Mucosa of descending colon (tissue), 3 donors: ENCODE results near the gene NAXD. TPM values are rescaled to one million over a fixed set of nuclear protein-coding genes. Genes with fewer than 3 reads are reported as not detected.

Experiments
- ATAC-seq: fragments of 200-7000 bp; cut with Tn5 transposase; one replicate; pipeline ENCODE4 v1.9.1; 2020; ENCODE audit warnings: mild to moderate bottlenecking, moderate library complexity
- DNase-seq, 3 donors: peaks; one replicate each; pipeline ENCODE4 v3.0.0-alpha.2; 2020
- H3K36me3 ChIP-seq: fragments of 200-600 bp; one replicate; pipeline ENCODE4 v1.8.0; 2021; ENCODE audit warnings: low read depth, mild to moderate bottlenecking
- H3K4me1 ChIP-seq: fragments of 200-600 bp; one replicate; pipeline ENCODE4 v1.8.0; 2021; ENCODE audit warnings: low read depth, mild to moderate bottlenecking
- H3K4me3 ChIP-seq: fragments of 200-600 bp; one replicate; pipeline ENCODE4 v1.8.0; 2021; ENCODE audit warnings: mild to moderate bottlenecking
- H3K9me3 ChIP-seq: fragments of 200-600 bp; one replicate; pipeline ENCODE4 v1.8.0; 2021; ENCODE audit warnings: mild to moderate bottlenecking
- CTCF ChIP-seq: fragments of 200-600 bp; IDR thresholded peaks from one replicate; pipeline ENCODE4 v1.8.0; 2022; ENCODE audit warnings: antibody characterized with exemption, mild to moderate bottlenecking
- intact Hi-C, 2 donors: fragments of 100-400 bp; cut with DNase I in 1 of 2; cut with micrococcal nuclease in 1 of 2; formaldehyde crosslinking; loops; one replicate each; pipeline versions ENCODE4 v1.11.0 to v1.11.1; 2022; cut with DNase I, micrococcal nuclease
- total RNA-seq, 3 donors: library from RNA; stranded (reverse); fragmentation: NEBNext Ultra II Directional in 2 of 3; extraction: Animal tissue kit (Norgen Biotek cat#: 25700) in 2 of 3; gene quantifications; one replicate each; pipeline versions ENCODE4 v1.2.1 to v1.2.4, GENCODE V29; 2021 to 2023
- donor health status: DM: no; HTN: no; CAD: no; lungs with moderate emphysema.
- donor health status: DM: no; HTN: no; CAD: no.
- donor health status: DM: no; HTN: yes; CAD: no.

The NAXD gene
- total RNA-seq, 3 donors from 2014 or later, result 32.8 to 49.6 (median 38.8) TPM

GRCh38 chr13:110648146-110648819 lies 32.9 kb downstream of the NAXD start:
- intact Hi-C loops, result no loop called here
- Histone ChIP-seq H3K9me3 (no peaks in the 10 kb centered on the region), H3K4me3 (no peak overlapping the region), H3K4me1 (peaks cover 2% of the 10 kb centered on the region), H3K36me3 (peaks cover 4% of the 10 kb centered on the region)
- TF ChIP-seq CTCF, result no peak
- DNase-seq (no peak), ATAC-seq (no peak)

GRCh38 chr13:110648848-110649421 lies 33.6 kb downstream of the NAXD start:
- TF ChIP-seq CTCF, result no peak
- ATAC-seq (no peak), DNase-seq (no peak)
- H3K4me1 ChIP-seq, result peaks cover 2% of the 10 kb centered on the region
- H3K9me3 ChIP-seq, result no peaks in the 10 kb centered on the region
- H3K36me3 ChIP-seq, result peaks cover 4% of the 10 kb centered on the region
- no peak overlapping the region for H3K4me3 ChIP-seq
- intact Hi-C loops, result no loop called here

- DNase-seq, result no peak
- intact Hi-C loops, result no loop called here
- ATAC-seq, result no peak
- no peak overlapping the region for H3K4me3 ChIP-seq
- H3K9me3 ChIP-seq, result no peaks in the 10 kb centered on the region
- TF ChIP-seq CTCF, result no peak
- peaks cover 4% of the 10 kb centered on the region for H3K36me3 ChIP-seq
- H3K4me1 ChIP-seq, result peaks cover 2% of the 10 kb centered on the region
Observed at GRCh38 chr13:110649551-110649950, 34.2 kb downstream of the NAXD start.

- DNase-seq (no peak), ATAC-seq (no peak)
- Histone ChIP-seq H3K4me1 (no peaks in the 10 kb centered on the region), H3K36me3 (peaks cover 4% of the 10 kb centered on the region), H3K4me3 (no peak overlapping the region), H3K9me3 (no peaks in the 10 kb centered on the region)
- intact Hi-C loops, result loop anchor here in 1 of 2 donors (10.0 kb wide), 1 partner anchor 56 kb away; no protein-coding TSS in a partner anchor
- TF ChIP-seq CTCF, result no peak
Observed at GRCh38 chr13:110650436-110650835, 35.1 kb downstream of the NAXD start.

GRCh38 chr13:110651271-110651670 lies 35.9 kb downstream of the NAXD start:
- Histone ChIP-seq H3K36me3 (peaks cover 4% of the 10 kb centered on the region), H3K4me3 (no peak overlapping the region), H3K9me3 (no peaks in the 10 kb centered on the region), H3K4me1 (no peaks in the 10 kb centered on the region)
- no peak for TF ChIP-seq CTCF
- DNase-seq (no peak), ATAC-seq (no peak)
- intact Hi-C loops, result loop anchor here in 1 of 2 donors (10.0 kb wide), 1 partner anchor 56 kb away; no protein-coding TSS in a partner anchor
